Uterus (tissue), 2 donors: Measurements from ENCODE around the gene ZNF566.

Experiments
- POLR2A ChIP-seq, 2 donors: fragments of 450-650 bp; IDR thresholded peaks; one replicate each; pipeline ENCODE4 v1.6.1; 2016; ENCODE audit warnings: antibody characterized with exemption in 2 of 2, mild to moderate bottlenecking in 1 of 2, moderate library complexity in 1 of 2
- TF ChIP-seq, protein P1 (sequence below), 4 experiments: fragments of 200-600 bp in 2 of 4; fragments of 450-650 bp in 2 of 4; sonication (generic) in 2 of 4; IDR thresholded peaks; one replicate each; pipeline ENCODE4 v1.5.1; 2016 to 2019; ENCODE audit warnings: antibody characterized with exemption in 4 of 4, mild to moderate bottlenecking in 2 of 4, moderate library complexity in 1 of 4

DNA sequence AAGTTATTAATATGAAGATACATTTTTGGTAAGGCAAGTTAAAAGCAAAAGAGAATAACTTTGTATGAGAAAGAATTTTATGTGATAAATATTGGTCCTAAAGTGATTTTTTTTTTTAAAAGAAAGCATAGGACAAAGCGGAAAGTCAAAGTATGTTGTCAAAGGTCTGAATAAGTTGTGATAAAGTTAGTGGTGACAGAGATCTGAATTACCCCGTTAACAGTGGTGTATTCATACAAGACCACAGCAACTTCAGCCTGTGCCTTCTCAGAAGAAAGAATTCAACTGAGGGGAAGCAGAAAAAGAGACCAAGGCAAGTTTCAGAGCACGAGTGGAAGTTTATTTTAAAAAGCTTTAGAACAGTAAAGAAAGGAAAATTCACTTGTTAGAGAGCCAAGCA is 19.0 kb upstream of the ZNF566 start:
- TF ChIP-seq, protein P1, sequence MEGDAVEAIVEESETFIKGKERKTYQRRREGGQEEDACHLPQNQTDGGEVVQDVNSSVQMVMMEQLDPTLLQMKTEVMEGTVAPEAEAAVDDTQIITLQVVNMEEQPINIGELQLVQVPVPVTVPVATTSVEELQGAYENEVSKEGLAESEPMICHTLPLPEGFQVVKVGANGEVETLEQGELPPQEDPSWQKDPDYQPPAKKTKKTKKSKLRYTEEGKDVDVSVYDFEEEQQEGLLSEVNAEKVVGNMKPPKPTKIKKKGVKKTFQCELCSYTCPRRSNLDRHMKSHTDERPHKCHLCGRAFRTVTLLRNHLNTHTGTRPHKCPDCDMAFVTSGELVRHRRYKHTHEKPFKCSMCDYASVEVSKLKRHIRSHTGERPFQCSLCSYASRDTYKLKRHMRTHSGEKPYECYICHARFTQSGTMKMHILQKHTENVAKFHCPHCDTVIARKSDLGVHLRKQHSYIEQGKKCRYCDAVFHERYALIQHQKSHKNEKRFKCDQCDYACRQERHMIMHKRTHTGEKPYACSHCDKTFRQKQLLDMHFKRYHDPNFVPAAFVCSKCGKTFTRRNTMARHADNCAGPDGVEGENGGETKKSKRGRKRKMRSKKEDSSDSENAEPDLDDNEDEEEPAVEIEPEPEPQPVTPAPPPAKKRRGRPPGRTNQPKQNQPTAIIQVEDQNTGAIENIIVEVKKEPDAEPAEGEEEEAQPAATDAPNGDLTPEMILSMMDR (IDR thresholded peaks at IDR 0.05): no peak
- TF ChIP-seq POLR2A (IDR thresholded peaks at IDR 0.05): no peak
